Measurements from ENCODE around the gene SCAPER. TPM values are rescaled to one million over a fixed set of nuclear protein-coding genes. Genes with fewer than 3 reads are reported as not detected.
A peak's percentile ranks its signal among the peaks of the same experiment; 100 is the strongest.

The SCAPER gene
- total and polyA plus RNA-seq, 10 of the 15 experiments (the other 5 are each of a cell fraction or from before 2014, with no cell fraction given) = 1.0 to 7.7 (median 3.9) TPM

DNA sequence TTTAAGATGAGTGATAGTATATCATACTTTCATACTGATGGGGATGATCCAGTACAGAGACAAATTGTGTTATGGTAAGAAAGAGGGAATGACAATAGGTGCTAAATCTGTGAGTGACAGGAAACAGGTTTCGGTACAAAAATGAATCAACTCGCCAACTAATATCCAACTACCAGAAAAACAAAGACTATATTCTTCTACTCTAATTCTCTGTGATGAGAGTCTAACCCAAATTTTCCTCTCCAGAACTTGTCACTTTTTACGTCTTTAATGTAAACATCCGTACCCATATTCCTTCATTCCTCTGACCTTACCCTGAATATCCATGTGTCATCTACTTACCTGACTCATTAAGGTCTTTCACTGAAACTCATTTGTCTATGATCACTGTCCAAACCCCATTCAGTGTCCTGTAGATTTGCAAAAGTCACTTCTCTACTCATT is 39.6 kb downstream of the SCAPER start:
- Histone ChIP-seq H3K4me2 (ENCODE audit: control insufficient read depth, insufficient read depth) (no peak overlapping the region), H4K20me1 (ENCODE audit: control insufficient read depth, insufficient read depth) (no peaks in the 10 kb centered on the region), H3K27me3 (replicated peaks in 1 of 2; ENCODE audit: control insufficient read depth in 2 of 2, insufficient read depth in 2 of 2, low read length in 1 of 2) (no peaks in the 10 kb centered on the region), H3K4me1 (ENCODE audit: control insufficient read depth, insufficient read depth, low read length) (peaks cover 5% of the 10 kb centered on the region; the same call in 1 of the 2 replicates), H3K4me3 (no peak overlapping the region), H3K79me2 (ENCODE audit: control insufficient read depth, insufficient read depth, low read length) (no peaks in the 10 kb centered on the region), H3K27ac (ENCODE audit: control insufficient read depth, insufficient read depth) (no peak overlapping the region), H3K9ac (ENCODE audit: control insufficient read depth, insufficient read depth, low read length) (no peak overlapping the region), H2AFZ (ENCODE audit: control insufficient read depth, low read depth, low read length) (no peak overlapping the region), H3K36me3 (ENCODE audit: control insufficient read depth in 2 of 2, insufficient read depth in 2 of 2, low read length in 1 of 2) (no peaks in the 10 kb centered on the region), H3K9me3 (replicated peaks; ENCODE audit: control insufficient read depth, insufficient read depth, low read length) (no peaks in the 10 kb centered on the region)
- 45% methylated on average over 4 of the region's 4 CpGs for WGBS (ENCODE audit: insufficient coverage, insufficient replicate concordance, low lambda C conversion rate, missing lambda C conversion rate)
- BruUV-seq (replicated peaks) = no TSS peak
- POLR2A ChIA-PET = no interaction called here
- FAIRE-seq (peak; percentile 47), ATAC-seq (peak; percentile 63), DNase-seq (ENCODE audit: low read depth, low spot score) (no peak)
- in situ Hi-C loops (cut with MboI) (loop anchor here (5.0 kb wide), 1 partner anchor 683 kb away; no protein-coding TSS in a partner anchor), intact Hi-C loops (cut with micrococcal nuclease; ENCODE audit: unreplicated experiment) (no loop called here)
- CTCF ChIA-PET = interaction anchor here (0.6 to 3.1 kb wide), 9 partner anchors 23 to 809 kb away, joined by 3 to 18 read pairs (median 4); no protein-coding TSS in a partner anchor
- RAD21 ChIA-PET (ENCODE audit: unreplicated experiment) = interaction anchor here (0.9 to 2.3 kb wide), 5 partner anchors 22 to 716 kb away, joined by 3 to 8 read pairs (median 4); no protein-coding TSS in a partner anchor
- SMC1A ChIA-PET (ENCODE audit: uncharacterized antibody, unreplicated experiment) = interaction anchor here (0.6 to 1.5 kb wide), 7 partner anchors 9 to 675 kb away, joined by 3 to 9 read pairs (median 3); no protein-coding TSS in a partner anchor
- no peak for TF ChIP-seq BHLHE40 (IDR thresholded peaks at IDR 0.05; ENCODE audit: borderline replicate concordance in 1 of 2, low read depth in 2 of 2, low read length in 1 of 2)
- peak; percentile 58 for TF ChIP-seq EED (IDR thresholded peaks at IDR 0.05; ENCODE audit: low read depth)
- TF ChIP-seq, protein P1, sequence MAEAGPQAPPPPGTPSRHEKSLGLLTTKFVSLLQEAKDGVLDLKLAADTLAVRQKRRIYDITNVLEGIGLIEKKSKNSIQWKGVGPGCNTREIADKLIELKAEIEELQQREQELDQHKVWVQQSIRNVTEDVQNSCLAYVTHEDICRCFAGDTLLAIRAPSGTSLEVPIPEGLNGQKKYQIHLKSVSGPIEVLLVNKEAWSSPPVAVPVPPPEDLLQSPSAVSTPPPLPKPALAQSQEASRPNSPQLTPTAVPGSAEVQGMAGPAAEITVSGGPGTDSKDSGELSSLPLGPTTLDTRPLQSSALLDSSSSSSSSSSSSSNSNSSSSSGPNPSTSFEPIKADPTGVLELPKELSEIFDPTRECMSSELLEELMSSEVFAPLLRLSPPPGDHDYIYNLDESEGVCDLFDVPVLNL (IDR thresholded peaks at IDR 0.05; ENCODE audit: low read depth, low read length) = no peak
- no peak for TF ChIP-seq HDAC2 (IDR thresholded peaks at IDR 0.05)
- TF ChIP-seq IRF4 (IDR thresholded peaks at IDR 0.05; ENCODE audit: low read depth, low read length) = peak; percentile 79; the same call in 1 of the 2 replicates
- TF ChIP-seq TCF3 (IDR thresholded peaks at IDR 0.05; ENCODE audit: borderline replicate concordance, insufficient read depth, low read depth, low read length) = no peak
- no peak for TF ChIP-seq ZNF207 (IDR thresholded peaks at IDR 0.05; ENCODE audit: borderline replicate concordance)
- no peak for TF ChIP-seq CBX5 (IDR thresholded peaks at IDR 0.05; ENCODE audit: low read depth)
- TF ChIP-seq, protein P2, sequence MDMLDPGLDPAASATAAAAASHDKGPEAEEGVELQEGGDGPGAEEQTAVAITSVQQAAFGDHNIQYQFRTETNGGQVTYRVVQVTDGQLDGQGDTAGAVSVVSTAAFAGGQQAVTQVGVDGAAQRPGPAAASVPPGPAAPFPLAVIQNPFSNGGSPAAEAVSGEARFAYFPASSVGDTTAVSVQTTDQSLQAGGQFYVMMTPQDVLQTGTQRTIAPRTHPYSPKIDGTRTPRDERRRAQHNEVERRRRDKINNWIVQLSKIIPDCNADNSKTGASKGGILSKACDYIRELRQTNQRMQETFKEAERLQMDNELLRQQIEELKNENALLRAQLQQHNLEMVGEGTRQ (IDR thresholded peaks at IDR 0.05; ENCODE audit: borderline replicate concordance, low read depth, low read length) = no peak
- no peak for TF ChIP-seq E2F8 (IDR thresholded peaks at IDR 0.05; ENCODE audit: low read depth, partially characterized antibody)
- peak; percentile 87 for TF ChIP-seq JUNB (IDR thresholded peaks at IDR 0.05)
- TF ChIP-seq FOXM1 (IDR thresholded peaks at IDR 0.05; ENCODE audit: low read depth, low read length) = peak; percentile 56; the same call in 1 of the 2 replicates
- TF ChIP-seq, protein P3, sequence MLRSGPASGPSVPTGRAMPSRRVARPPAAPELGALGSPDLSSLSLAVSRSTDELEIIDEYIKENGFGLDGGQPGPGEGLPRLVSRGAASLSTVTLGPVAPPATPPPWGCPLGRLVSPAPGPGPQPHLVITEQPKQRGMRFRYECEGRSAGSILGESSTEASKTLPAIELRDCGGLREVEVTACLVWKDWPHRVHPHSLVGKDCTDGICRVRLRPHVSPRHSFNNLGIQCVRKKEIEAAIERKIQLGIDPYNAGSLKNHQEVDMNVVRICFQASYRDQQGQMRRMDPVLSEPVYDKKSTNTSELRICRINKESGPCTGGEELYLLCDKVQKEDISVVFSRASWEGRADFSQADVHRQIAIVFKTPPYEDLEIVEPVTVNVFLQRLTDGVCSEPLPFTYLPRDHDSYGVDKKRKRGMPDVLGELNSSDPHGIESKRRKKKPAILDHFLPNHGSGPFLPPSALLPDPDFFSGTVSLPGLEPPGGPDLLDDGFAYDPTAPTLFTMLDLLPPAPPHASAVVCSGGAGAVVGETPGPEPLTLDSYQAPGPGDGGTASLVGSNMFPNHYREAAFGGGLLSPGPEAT (IDR thresholded peaks at IDR 0.05; ENCODE audit: low read depth) = no peak
- no peak for TF ChIP-seq SIX5 (IDR thresholded peaks at IDR 0.05; ENCODE audit: low read depth, low read length, severe bottlenecking)
- TF ChIP-seq EGR1 (IDR thresholded peaks at IDR 0.05; ENCODE audit: borderline replicate concordance in 1 of 2, low read depth in 2 of 2, low read length in 2 of 2) = no peak
- peak; percentile 73 to 84; a peak in 3 of 4 replicates for TF ChIP-seq IKZF2 (IDR thresholded peaks at IDR 0.05)

Data from GM12878 (cell line).